GM18498 (cell line): ENCODE results near the gene LAMB1.
"Not testable (repeated sequence)": the region's sequence is repeated elsewhere in the genome, so short reads cannot be mapped to it uniquely, and the experiment has no call there.

Experiments used
- ATAC-seq: cut with Tn5 transposase; IDR thresholded peaks from one replicate; pipeline ENCODE4 v1.9.1; 2021; ENCODE audit warnings: mild to moderate bottlenecking, moderate library complexity; ENCODE audit not compliant: unreplicated experiment

Gene LAMB1

DNA sequence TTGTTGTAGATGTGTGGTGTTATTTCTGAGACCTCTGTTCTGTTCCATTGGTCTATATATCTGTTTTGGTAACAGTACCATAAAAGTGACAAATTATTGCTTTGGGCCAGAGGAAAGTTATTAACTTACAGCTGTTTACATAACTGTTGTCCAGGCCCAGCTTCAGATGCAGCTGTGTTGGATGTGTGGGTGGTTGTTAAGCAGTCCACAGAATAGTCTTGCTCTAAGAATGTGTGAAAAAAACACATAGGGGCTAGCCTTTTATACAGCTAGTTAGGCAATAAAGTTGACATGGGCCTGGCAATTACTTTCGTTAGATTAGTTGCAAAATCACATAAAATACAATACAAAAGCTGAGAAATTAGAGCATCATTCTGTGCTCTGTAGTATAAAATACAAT is 80.1 kb downstream of the LAMB1 start:
- no peak for ATAC-seq

DNA sequence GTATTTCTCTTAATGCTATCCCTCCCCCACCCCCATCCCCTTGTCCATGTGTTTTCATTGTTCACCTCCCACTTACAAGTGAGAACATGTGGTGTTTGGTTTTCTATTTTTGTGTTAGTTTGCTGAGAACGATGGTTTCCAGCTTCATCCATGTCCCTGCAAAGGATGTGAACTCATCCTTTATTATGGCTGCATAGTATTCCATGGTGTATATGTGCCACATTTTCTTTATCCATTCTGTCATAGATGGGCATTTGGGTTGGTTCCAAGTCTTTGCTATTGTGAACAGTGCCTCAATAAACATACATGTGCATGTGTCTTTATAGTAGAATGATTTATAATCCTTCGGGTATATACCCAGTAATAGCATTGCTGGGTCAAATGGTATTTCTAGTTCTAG is 81.1 kb downstream of the LAMB1 start:
- ATAC-seq: not testable (repeated sequence)

DNA sequence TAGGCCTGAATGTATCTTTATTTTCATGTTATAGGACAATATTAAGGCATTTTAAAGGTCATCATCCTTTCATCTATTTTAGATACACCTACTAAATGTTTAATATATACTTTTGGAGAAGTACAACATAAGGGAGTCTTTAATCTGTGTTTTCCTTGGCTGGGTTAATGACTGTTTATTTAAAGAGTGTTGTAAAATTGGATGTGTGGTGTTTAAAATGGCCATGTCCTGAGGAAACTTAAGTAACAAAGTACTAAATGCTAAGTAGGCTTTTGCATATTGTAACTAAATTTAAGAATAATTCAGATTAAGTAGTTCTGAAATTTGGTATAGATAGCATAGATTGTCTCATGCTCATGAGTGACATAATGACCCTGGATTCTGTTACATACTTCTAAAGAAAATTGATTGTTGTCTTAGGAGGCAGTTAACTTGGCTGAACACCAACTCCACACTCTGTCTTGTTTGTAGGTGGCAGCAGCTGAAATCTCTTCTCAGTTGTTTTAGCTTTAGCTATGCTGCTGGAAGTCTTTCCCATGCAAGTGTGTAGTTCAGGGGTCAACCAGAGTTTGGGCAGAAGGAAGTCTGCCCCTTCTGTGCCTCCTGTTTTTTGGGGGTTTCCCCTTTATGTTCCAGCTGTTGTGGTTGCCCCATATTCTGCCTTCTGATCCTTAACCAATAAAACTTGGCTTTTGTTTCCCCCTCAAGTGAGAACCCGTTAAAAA is 82.8 kb downstream of the LAMB1 start:
- no peak for ATAC-seq

DNA sequence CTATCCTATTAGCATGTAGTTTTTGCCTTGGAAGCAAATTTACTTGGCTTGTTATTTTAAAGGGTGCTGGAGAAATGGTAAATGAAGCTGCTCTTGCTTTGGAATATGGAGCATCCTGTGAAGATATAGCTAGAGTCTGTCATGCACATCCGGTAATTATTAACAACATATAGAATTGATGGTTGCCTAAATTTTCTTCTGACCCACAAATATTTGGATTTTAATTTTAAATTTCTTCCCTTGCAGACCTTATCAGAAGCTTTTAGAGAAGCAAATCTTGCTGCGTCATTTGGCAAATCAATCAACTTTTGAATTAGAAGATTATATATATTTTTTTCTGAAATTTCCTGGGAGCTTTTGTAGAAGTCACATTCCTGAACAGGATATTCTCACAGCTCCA is 84.0 kb downstream of the LAMB1 start:
- ATAC-seq: no peak

DNA sequence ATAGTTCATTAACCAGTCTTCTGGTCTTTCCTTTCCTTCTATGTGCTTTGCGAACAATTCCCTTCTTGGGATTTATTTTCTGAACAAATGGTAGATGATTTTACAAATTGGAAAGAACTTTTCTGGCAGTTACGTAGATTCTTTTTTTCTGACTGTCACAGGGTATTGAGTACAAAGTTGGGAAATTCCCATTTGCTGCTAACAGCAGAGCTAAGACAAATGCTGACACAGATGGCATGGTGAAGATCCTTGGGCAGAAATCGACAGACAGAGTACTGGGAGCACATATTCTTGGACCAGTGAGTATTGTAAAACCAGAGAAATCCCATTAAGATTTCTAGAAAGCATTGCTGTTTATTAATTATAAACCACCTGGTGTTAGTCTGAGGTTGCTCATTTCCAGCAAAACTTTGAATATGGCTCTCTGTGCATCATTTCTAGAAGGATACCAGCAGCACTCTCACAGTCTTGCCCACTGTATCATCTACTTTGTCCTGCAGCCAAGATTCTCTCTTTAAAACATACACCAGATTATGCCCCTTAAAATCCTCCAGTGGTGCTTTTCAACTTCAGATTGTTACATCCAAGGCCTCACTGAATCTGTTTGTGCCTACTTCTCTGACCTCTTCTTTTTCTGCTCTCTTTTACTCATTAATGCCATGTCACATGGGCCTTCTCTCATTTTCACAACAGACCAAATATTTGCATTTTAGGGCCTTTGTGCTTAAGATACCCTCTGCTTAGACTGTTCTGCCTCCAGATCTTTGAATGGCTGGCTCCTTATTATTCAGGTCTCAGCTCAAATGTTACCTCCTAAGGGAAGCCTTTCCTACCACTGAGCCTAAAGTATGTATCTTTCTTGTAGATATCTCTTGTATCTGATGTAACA is 85.0 kb downstream of the LAMB1 start:
- peak; percentile 86 for ATAC-seq

DNA sequence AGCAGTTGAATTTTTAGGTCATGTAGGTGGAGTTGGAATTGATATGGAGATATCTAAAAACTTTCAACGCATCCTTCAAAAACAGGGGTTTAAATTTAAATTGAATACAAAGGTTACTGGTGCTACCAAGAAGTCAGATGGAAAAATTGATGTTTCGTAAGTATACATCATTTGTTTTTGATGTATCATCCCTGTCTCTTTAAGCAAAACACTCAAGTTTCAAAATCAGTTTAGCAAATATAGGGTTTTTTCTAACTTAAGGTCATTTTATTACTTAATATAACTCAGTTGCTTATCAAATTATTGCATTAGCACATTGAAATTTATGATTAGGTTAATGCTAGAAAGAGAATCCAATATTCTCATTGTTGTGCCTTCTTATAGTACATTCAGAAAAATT is 87.4 kb downstream of the LAMB1 start:
- ATAC-seq: no peak

DNA sequence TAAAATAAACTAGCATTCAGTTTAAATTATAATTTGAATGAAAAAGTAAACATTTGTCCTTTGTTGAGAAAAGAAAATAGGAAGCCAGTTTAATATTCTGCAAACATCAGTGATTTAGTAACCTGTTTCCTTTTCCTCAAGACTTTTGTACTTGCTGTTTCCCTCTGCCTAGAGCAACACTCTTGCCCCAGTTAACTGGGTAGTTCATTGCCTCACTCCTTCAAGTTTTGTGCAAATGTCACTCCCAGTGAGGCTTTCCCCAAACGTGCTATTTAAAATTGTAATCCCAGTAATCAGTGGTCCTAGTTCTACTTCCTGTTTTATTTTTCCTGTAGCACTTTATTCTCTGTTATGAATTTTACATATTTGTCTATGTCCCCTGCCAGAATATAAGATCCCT is 88.1 kb downstream of the LAMB1 start:
- no peak for ATAC-seq

DNA sequence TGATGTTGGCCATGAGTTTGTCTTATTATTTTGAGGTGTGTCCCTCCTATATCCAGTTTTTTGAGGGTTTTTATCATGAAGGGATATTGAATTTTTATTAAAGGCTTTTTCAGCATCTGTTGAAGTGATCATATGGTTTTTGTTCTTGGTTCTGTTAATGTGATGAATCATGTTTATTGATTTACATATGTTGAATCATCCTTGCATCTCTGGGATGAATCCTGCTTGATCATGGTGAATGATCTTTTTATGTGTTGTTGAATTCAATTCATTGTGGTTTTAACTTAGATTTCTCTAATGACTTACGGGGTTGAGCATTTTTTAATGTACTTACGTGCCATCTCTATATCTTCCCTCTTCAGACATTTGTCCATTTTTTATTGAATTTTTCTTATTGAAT is 89.1 kb downstream of the LAMB1 start:
- ATAC-seq: no peak

DNA sequence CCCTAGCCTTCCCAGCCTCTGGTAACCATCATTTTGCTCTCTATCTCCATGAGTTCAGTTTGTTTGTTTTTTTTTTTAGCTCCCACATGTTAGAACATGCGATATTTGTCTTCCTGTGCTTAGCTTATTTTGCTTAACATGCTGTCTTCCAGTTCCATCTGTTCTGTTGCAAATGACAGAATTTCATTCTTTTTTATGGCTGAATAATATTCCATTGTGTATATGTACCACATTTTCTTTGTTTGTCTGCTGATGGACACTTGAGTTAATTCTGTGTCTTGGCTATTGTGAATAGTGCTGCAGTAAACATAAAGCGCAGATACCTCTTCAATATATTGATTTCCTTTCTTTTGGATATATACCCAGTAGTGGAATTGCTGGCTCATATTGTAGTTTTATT is 91.0 kb downstream of the LAMB1 start:
- no peak for ATAC-seq

DNA sequence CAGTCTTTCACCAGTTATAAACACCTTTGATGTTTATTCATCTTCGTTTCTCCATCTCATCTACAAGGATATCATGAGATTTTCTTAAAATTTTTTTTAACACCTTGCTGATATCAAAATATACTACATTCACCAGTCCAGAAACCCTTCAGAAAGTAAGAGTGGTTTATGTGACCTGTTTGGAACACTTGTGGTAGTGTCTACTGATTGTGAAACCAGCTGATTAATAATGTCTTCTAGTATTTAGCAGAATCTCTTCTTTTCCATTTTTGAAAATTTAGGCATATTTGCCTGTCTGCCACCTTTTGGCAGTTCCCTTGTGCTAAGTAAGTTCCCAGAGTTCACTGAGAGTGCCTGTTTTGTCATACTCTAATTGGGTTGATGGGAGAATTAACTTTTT is 93.5 kb downstream of the LAMB1 start:
- ATAC-seq: no peak

DNA sequence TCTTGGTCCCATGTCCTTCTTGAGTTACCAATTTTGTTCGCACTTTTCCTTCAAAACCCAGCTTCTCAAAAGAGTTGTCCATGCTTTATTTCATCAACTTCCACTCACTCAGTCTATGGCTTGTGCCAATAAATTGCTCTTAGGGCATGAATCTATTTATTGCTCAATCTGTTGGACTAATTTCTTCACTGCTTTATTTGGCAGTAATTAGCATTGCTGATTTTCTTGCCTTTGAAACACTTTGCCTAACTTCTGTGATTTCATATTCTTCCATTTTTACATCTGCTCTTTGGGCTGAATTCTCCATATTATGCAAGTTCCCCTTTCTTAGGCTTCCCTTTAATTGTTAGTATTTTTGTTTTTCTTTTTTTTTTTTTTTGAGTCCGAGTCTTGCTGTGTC is 95.2 kb downstream of the LAMB1 start:
- ATAC-seq: no peak

DNA sequence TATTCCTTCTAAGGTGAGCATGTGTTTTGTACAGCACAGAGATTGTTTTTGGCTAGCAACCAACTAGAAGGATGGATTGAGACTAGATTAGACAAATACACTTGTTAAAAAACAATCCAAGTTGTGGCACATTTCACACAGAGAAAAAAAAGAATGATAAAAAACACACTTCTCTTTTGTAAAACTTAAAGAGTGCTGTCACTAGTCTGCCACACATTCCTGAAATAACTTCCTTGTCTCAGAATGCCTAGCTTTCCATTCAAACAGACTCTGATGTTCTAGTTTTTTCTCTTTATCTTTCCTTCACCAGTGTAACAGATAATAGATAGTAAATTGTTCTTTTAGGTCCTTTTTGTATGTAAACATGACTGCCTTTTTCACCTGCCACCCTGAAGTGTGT is 100.6 kb downstream of the LAMB1 start:
- ATAC-seq: no peak

DNA sequence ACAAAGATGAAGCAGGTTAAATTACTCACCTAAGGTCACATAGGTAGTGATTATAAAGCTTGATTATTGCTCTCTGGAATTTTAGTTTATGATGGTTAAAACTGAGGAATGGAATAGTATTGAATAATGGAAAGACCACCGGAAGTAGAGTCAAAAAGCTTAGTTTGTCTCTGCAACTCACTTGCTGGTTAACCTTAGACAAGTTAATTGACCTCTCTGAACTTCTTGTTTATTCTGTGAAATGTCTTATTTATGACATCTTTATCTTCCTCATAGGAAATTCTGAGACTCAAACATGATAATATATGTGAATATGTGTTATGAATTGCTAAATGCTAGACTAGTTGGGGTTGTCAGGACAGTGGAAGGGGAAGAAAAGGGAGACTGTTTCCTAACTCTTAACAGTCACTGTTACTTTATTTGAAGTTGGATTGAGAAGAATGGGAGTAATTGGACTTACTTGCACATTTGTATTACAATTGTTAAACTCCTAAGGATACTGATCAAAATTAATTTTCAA is 102.4 kb downstream of the LAMB1 start:
- no peak for ATAC-seq

DNA sequence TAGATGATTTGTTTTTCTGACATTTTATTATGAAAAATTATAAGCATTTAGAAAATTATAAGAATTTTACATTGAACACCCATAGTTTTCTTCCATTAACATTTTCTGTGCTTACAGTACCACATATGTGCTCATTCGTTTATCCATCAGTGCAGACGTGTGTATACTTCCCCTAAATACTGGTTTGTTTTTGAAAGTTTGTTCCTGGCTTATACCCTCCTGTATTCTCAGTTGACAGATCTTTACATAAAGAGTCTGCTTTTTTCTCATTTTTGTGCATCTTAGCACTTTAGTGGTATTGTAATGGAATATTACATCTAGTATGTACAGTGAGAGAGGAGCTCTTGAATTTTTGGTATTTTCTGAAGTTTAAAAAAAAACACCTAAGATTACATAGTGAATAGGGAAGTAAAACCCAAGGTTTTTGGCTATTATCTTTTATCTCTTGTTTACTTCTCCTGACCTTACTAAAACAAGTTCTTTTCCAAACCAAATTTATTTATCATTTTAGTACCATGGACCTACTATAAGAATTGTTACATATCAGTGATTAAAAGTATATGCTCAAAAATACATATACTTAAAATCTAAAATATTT is 103.9 kb downstream of the LAMB1 start:
- ATAC-seq: no peak

DNA sequence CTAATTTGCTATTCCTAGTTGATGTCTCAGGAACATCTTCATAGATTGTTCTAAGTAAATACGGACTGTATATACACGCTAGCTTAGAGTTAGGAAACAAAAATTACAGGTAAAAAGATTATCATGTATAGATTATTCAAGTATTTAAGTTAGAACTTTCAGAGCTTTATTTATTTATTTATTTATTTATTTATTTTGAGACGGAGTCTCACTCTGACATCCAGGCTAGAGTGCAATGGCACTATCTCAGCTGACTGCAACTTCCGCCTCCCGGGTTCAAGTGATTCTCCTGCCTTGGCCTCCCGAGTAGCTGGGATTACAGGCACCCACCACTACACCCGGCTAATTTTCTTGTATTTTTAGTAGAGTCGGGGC is 110.6 kb downstream of the LAMB1 start:
- ATAC-seq: not testable (repeated sequence)

DNA sequence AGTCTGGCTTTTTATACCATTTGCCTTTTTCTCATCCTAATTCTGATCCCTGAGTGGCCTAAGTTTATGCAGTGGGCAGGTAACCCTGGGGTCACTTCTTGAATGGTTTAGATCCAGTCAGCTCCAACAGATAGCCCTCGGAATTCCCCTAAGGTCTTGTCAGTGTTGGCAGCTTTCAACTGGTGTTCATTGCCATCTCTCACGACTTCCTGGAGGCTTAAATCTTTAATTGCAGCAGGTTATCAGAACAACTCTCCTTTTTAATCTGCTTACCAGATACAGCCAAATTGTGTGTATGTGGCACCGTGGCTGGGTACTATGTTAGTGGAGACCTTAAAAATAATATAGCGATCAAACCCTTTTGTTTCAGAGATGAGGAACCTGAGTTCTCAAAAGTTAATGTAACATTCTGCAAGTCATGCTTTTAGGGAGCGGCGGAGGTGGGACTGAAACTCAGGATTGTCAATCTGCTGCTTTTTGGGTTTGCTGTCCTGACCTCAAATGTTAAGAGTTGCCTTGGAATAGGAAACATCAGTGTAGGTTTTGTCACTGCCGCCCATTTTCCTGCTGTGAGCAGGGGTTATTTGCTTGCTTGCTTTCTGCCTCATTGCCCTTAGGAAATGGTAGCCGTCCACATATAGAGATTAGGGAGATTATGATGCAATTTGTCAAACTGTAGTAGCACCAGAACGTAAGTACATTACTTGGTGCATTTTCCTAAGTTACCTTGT is 111.2 kb downstream of the LAMB1 start:
- ATAC-seq: peak; percentile 21

DNA sequence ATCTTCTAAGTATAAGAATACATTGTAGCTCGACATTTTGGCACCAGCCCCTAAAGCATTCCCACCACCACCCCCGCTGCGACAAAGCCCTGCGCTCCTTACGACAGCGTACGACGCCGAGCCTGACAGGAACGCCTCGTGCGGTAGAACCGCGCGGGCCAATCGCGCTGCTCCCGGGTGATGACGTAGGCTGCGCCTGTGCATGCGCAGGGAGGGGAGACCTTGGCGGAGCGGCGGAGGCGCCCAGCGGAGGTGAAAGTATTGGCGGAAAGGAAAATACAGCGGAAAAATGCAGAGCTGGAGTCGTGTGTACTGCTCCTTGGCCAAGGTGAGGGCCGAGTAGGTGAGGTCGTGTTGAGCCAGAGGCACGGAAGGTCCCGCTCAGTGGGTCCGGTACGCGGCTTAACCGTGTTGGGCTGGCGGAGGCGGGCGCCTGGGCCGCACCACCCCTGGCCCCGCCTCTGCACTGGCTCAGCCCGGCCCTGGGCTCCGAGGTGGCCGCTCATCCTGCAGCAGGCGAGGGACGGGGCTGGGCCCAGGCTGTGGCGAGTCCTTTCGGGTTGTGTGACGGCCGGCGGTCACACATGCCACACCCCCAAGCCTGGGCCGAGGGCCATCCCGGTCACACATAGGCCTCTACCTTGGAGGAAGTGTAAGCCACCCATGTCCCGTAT is 111.9 kb downstream of the LAMB1 start, which contains the start of gene DLD:
Gene DLD, plus strand, starts transcription at position 222 of the 674 bp plus-strand sequence. Its CDS starts 68 bp downstream, at position 290.
- ATAC-seq: peak; percentile 99

DNA sequence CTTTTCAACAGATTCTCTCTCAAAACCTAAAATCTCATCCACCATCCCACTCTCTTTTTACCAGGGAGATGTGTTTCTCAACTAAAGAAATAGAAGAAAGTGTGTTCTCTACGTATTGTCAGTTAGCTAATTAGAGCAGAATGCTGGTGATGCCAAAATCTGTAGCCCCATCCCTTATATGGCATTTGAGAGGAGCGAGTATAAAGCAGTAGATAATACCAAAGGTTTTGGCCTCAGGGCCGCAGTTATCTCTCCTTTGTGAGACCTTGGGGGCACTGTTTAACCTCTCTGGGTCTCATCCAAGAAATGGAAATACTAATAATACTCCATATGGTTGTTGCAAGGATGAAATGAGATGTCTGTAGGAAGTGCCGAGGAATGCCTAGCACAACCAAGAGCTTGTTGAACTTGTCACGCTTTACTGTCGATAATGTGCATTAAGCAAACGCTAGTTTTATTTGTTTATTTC is 112.4 kb downstream of the LAMB1 start:
- ATAC-seq: peak; percentile 15

DNA sequence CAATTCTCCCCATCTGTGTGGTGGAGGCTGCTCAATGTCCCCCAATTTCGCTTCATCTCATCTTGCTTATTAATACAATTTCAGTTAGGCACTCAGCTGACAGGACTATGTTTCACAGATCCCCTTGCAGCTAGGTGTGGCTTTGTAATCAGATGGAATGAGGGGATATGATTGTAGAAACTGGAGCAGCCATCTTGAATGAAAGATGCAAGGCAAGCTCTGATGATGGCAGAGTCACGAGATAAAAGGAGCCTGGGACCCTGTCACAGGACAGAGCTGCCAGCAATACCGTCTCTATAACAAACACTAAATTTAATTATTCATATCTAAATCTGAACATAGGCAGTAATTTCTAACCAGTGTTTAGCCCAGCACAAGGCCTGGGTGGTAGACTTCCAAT is 113.0 kb downstream of the LAMB1 start:
- no peak for ATAC-seq

DNA sequence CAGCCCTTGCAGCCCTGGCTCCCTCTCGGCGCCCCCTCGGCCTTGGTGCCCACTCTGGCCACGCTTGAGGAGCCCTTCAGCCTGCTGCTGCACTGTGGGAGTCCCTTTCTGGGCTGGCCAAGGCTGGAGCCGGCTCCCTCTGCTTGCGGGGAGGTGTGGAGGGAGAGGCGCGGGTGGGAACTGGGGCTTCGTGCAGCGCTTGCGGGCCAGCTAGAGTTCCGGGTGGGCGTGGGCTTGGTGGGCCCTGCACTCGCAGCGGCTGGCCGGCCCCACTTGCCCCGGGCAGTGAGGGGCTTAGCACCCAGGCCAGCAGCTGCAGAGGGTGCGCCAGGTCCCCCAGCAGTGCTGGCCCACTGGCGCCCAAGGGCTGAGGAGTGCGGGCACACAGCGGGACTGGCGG is 115.1 kb downstream of the LAMB1 start:
- ATAC-seq: not testable (repeated sequence)
